Upper lobe of left lung (tissue), 6 donors: ENCODE results near the gene DMD. TPM values are rescaled to one million over a fixed set of nuclear protein-coding genes. Genes with fewer than 3 reads are reported as not detected.

Experiments used
- ATAC-seq, 2 donors: fragments of 200-7000 bp; cut with Tn5 transposase; one replicate each; pipeline ENCODE4 v1.9.1; 2022; ENCODE audit warnings: mild to moderate bottlenecking in 2 of 2, moderate library complexity in 2 of 2; ENCODE audit not compliant: low FRiP score in 2 of 2
- DNase-seq, 2 donors: peaks; one replicate each; pipeline ENCODE4 v3.0.0-alpha.2; 2019 to 2020
- H3K27ac ChIP-seq, 4 donors: fragments of 200-600 bp; sonication (generic); one replicate each; pipeline ENCODE4 v1.5.1; 2016 to 2019
- H3K27me3 ChIP-seq, 4 donors: fragments of 200-600 bp; sonication (generic); one replicate each; pipeline ENCODE4 v1.5.1; 2017 to 2019
- H3K36me3 ChIP-seq, 4 donors: fragments of 200-600 bp; sonication (generic); one replicate each; pipeline ENCODE4 v1.5.1; 2016 to 2019
- H3K4me1 ChIP-seq, 4 donors: fragments of 200-600 bp; sonication (generic); one replicate each; pipeline ENCODE4 v1.5.1; 2018 to 2019
- H3K4me3 ChIP-seq, 4 donors: fragments of 200-600 bp; sonication (generic); one replicate each; pipeline ENCODE4 v1.5.1; 2017 to 2019; ENCODE audit warnings: mild to moderate bottlenecking in 2 of 4, moderate library complexity in 1 of 4
- H3K9me3 ChIP-seq, 4 donors: fragments of 200-600 bp; sonication (generic); one replicate each; pipeline ENCODE4 v1.5.1; 2018 to 2019
- CTCF ChIP-seq, 6 experiments: fragments of 450-650 bp in 4 of 6; fragments of 200-600 bp in 2 of 6; sonication (generic) in 2 of 6; IDR thresholded peaks; one replicate each; pipeline ENCODE4 v1.5.1; 2016 to 2019; ENCODE audit warnings: antibody characterized with exemption in 6 of 6
- EP300 ChIP-seq, 4 donors: sonication (generic); formaldehyde crosslinking; IDR thresholded peaks; one replicate each; pipeline ENCODE4 v1.5.1; 2017; ENCODE audit warnings: antibody characterized with exemption in 4 of 4, control low read depth in 2 of 4
- POLR2A ChIP-seq, 4 donors: fragments of 450-650 bp; IDR thresholded peaks; one replicate each; pipeline ENCODE4 v1.5.1; 2016 to 2017; ENCODE audit warnings: antibody characterized with exemption in 4 of 4, mild to moderate bottlenecking in 2 of 4
- POLR2AphosphoS5 ChIP-seq, 2 donors: sonication (generic); formaldehyde crosslinking; IDR thresholded peaks; one replicate each; pipeline ENCODE4 v1.5.1; 2017; ENCODE audit warnings: antibody characterized with exemption in 2 of 2
- WGBS, 2 donors: methylation state at CpG; one replicate each; pipeline ENCODE4 v1.1.5; 2017 to 2018; 5-methylcytosine and 5-hydroxymethylcytosine counted together
- total RNA-seq, 6 donors: library from RNA; depleted of rRNA in 4 of 6; stranded (reverse); fragments of >200 nt in 4 of 6; gene quantifications; one replicate each; pipeline versions ENCODE4 v1.1.0 to v1.2.1, GENCODE V29; 2016 to 2021
- donor health status: DM: no; HTN: no; CAD: no; lungs with moderate emphysema.
- donor health status: DM: no; HTN: yes; CAD: no; lungs with severe emphysema.

Gene DMD
- total RNA-seq, 6 donors from 2014 or later = 12.5 to 37.0 (median 24.0) TPM

- no peaks in the 10 kb centered on the region for H3K36me3 ChIP-seq
- no peaks in the 10 kb centered on the region for H3K9me3 ChIP-seq
- WGBS, 2 donors = 69 to 88% methylated on average over 3 of the region's 3 CpGs
- ATAC-seq (no peak), DNase-seq (no peak)
- no peaks in the 10 kb centered on the region for H3K4me1 ChIP-seq
- no peak overlapping the region for H3K4me3 ChIP-seq
- TF ChIP-seq POLR2AphosphoS5 (IDR thresholded peaks at IDR 0.05) (no peak), POLR2A (IDR thresholded peaks at IDR 0.05) (no peak), CTCF (IDR thresholded peaks at IDR 0.05) (no peak), EP300 (IDR thresholded peaks at IDR 0.05) (no peak)
- H3K27me3 ChIP-seq = no peaks in the 10 kb centered on the region
- no peak overlapping the region for H3K27ac ChIP-seq
Measured at GRCh38 chrX:31186693-31187338, 2024.5 kb downstream of the DMD start.

- H3K27me3 ChIP-seq = no peaks in the 10 kb centered on the region
- TF ChIP-seq POLR2A (IDR thresholded peaks at IDR 0.05) (no peak), POLR2AphosphoS5 (IDR thresholded peaks at IDR 0.05) (no peak), EP300 (IDR thresholded peaks at IDR 0.05) (no peak), CTCF (IDR thresholded peaks at IDR 0.05) (no peak)
- H3K4me1 ChIP-seq = no peaks in the 10 kb centered on the region
- no peak for DNase-seq
- WGBS, 2 donors = 59 to 78% methylated on average over 1 of the region's 1 CpG
- H3K9me3 ChIP-seq = no peaks in the 10 kb centered on the region
- no peak overlapping the region for H3K4me3 ChIP-seq
- H3K27ac ChIP-seq = no peak overlapping the region
- no peak for ATAC-seq
- no peaks in the 10 kb centered on the region for H3K36me3 ChIP-seq
Measured at GRCh38 chrX:31185884-31186283, 2025.5 kb downstream of the DMD start.

DNA sequence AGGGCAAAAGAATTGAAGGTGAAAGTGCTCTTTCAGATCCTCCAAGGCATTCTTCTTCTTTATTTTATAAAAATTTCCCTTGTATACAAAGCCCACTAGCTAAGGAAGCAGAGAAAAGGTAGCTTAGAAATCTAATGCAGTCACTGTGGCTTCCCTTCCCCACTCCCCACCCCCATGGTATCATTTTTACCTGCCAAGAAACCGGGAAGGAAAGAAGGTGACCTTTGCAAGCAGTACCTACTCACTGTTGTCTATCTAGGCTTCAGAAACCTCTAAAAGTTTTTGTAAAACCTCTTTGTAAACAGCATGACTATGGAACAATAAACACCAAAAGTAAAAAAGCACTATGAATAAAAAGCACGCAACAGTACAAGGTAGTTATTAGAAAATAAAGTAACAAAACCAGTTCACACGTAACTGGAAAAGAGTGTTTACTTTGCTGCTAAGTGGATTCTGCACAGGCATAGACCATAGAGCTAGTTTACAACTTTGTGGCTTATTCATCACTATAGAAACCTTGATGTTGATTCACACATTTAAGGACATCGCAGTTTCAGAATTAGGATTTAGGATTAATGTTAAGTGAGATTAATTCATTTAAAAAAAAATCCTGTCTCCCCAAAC, 2029.9 kb downstream of the DMD start:
- H3K36me3 ChIP-seq = no peaks in the 10 kb centered on the region
- H3K9me3 ChIP-seq = no peaks in the 10 kb centered on the region
- TF ChIP-seq POLR2AphosphoS5 (IDR thresholded peaks at IDR 0.05) (no peak), POLR2A (IDR thresholded peaks at IDR 0.05) (no peak), CTCF (IDR thresholded peaks at IDR 0.05) (no peak), EP300 (IDR thresholded peaks at IDR 0.05) (no peak)
- peak overlapping the region in 1 of 4 donors; percentile 1 for H3K4me3 ChIP-seq
- DNase-seq (no peak), ATAC-seq (no peak)
- no peaks in the 10 kb centered on the region for H3K4me1 ChIP-seq
- peak overlapping the region in 1 of 4 donors; percentile 51 for H3K27ac ChIP-seq
- no peaks in the 10 kb centered on the region for H3K27me3 ChIP-seq
- WGBS, 2 donors = 55 to 60% methylated on average over 4 of the region's 4 CpGs

- whole genome bisulfite sequencing, 2 donors = 75 to 95% methylated on average over 4 of the region's 4 CpGs
- no peak overlapping the region for H3K27ac ChIP-seq
- no peaks in the 10 kb centered on the region for H3K36me3 ChIP-seq
- H3K9me3 ChIP-seq = no peaks in the 10 kb centered on the region
- H3K27me3 ChIP-seq = no peaks in the 10 kb centered on the region
- no peak for ATAC-seq
- no peak overlapping the region for H3K4me3 ChIP-seq
- DNase-seq = no peak
- TF ChIP-seq CTCF (IDR thresholded peaks at IDR 0.05) (no peak), POLR2AphosphoS5 (IDR thresholded peaks at IDR 0.05) (no peak), EP300 (IDR thresholded peaks at IDR 0.05) (no peak), POLR2A (IDR thresholded peaks at IDR 0.05) (no peak)
- H3K4me1 ChIP-seq = no peaks in the 10 kb centered on the region
Measured at GRCh38 chrX:31179203-31179602, 2032.1 kb downstream of the DMD start.

- WGBS, 2 donors = 70 to 94% methylated on average over 2 of the region's 2 CpGs
Measured at GRCh38 chrX:31178769-31179125, 2032.6 kb downstream of the DMD start.

More at GRCh38 chrX:31178769-31179125, 2032.6 kb downstream of the DMD start:
- ATAC-seq (no peak), DNase-seq (no peak)
- no peak for TF ChIP-seq POLR2AphosphoS5 (IDR thresholded peaks at IDR 0.05)
- no peak for TF ChIP-seq CTCF (IDR thresholded peaks at IDR 0.05)
- no peak for TF ChIP-seq POLR2A (IDR thresholded peaks at IDR 0.05)
- no peak for TF ChIP-seq EP300 (IDR thresholded peaks at IDR 0.05)
- Histone ChIP-seq H3K9me3 (no peaks in the 10 kb centered on the region), H3K4me3 (no peak overlapping the region), H3K27ac (no peak overlapping the region), H3K36me3 (no peaks in the 10 kb centered on the region), H3K27me3 (no peaks in the 10 kb centered on the region), H3K4me1 (no peaks in the 10 kb centered on the region)
